Hematopoietic multipotent progenitor cell treated with erythropoietin and hydrocortisone succinate and interleukin-3 and kit ligand, for 15 days (in vitro differentiated cells): Measurements from ENCODE around the gene TBX19.

Experiments
- DNase-seq: peaks from one replicate; pipeline ENCODE4 v3.0.0-alpha.2; 2015; ENCODE audit warnings: low spot score

The TBX19 gene

GRCh38 chr1:168281603-168282325, 1.1 kb downstream of the TBX19 start:
- peak; percentile 10 for DNase-seq

GRCh38 chr1:168285521-168285790, 4.8 kb downstream of the TBX19 start:
- DNase-seq = no peak

- no peak for DNase-seq
These were observed 5.6 kb downstream of the TBX19 start for GRCh38 chr1:168285971-168286927.

GRCh38 chr1:168287237-168287664, 6.6 kb downstream of the TBX19 start:
- no peak for DNase-seq

GRCh38 chr1:168288311-168289052, 7.8 kb downstream of the TBX19 start:
- no peak for DNase-seq

GRCh38 chr1:168291222-168291837, 10.7 kb downstream of the TBX19 start:
- no peak for DNase-seq

- no peak for DNase-seq
These were observed 12.7 kb downstream of the TBX19 start for GRCh38 chr1:168293356-168293755.

GRCh38 chr1:168295411-168296114, 14.9 kb downstream of the TBX19 start:
- DNase-seq = no peak

GRCh38 chr1:168297019-168297730, 16.5 kb downstream of the TBX19 start:
- no peak for DNase-seq

- no peak for DNase-seq
These were observed 17.8 kb downstream of the TBX19 start for GRCh38 chr1:168298446-168298845.

- DNase-seq = no peak
These were observed 19.9 kb downstream of the TBX19 start for GRCh38 chr1:168300626-168301025.

GRCh38 chr1:168301664-168302320, 21.1 kb downstream of the TBX19 start:
- DNase-seq = no peak

GRCh38 chr1:168303716-168304540, 23.3 kb downstream of the TBX19 start:
- no peak for DNase-seq

GRCh38 chr1:168304865-168305264, 24.2 kb downstream of the TBX19 start:
- DNase-seq = no peak

- no peak for DNase-seq
These were observed 32.3 kb downstream of the TBX19 start for GRCh38 chr1:168312718-168313604.

GRCh38 chr1:168316142-168316541, 35.5 kb downstream of the TBX19 start:
- DNase-seq = no peak

GRCh38 chr1:168317309-168317708, 36.6 kb downstream of the TBX19 start:
- DNase-seq = no peak

GRCh38 chr1:168319691-168320090, 39.0 kb downstream of the TBX19 start:
- no peak for DNase-seq
